Endothelial cell of umbilical vein (primary cell): ENCODE data around the gene ZRANB2. TPM values are rescaled to one million over a fixed set of nuclear protein-coding genes. Genes with fewer than 3 reads are reported as not detected.

Experiments used
- BruUV-seq: library from RNA; stranded (reverse); fragments of 400-500 nt; replicated peaks from 2 replicates; lab custom pipeline; 2021; lab: Mats Ljungman, UMichigan
- CTCF ChIA-PET: fragments of 300-600, 350-600 bp; sonication (Branson Sonifier 250); formaldehyde crosslinking; loops from one replicate; lab custom pipeline; 2021; ENCODE audit warnings: antibody characterized with exemption, inconsistent platforms; lab: Charles Lee
- POLR2A ChIA-PET: fragments of 300-600, 350-600 bp; sonication (Branson Sonifier 250); formaldehyde crosslinking; loops from one replicate; lab custom pipeline; 2021; ENCODE audit warnings: antibody characterized with exemption, inconsistent platforms; lab: Charles Lee
- DNase-seq: peaks from one replicate; pipeline ENCODE4 v3.0.0-alpha.2; 2011; ENCODE audit warnings: low read depth, low spot score
- FAIRE-seq: peaks from 2 replicates; lab custom pipeline; 2011; peaks lifted over from hg19 to GRCh38; lab: Jason Lieb, UNC
- H2AFZ ChIP-seq: 2 replicates; pipeline ENCODE4 v1.6.0; 2012; ENCODE audit warnings: low read depth, low read length, control low read depth, inconsistent platforms
- H3K27ac ChIP-seq: 2 replicates; pipeline ENCODE4 v1.5.1; 2011; ENCODE audit warnings: low read depth, mild to moderate bottlenecking, control low read depth, low read length, moderate library complexity; ENCODE audit not compliant: insufficient read depth
- H3K27me3 ChIP-seq, 2 experiments: 2 replicates each; pipeline versions ENCODE4 v1.6.0 to v1.6.1; 2011; ENCODE audit warnings: low read length in 2 of 2, mixed read lengths in 1 of 2; ENCODE audit not compliant: control insufficient read depth in 2 of 2, insufficient read depth in 2 of 2
- H3K36me3 ChIP-seq, 2 experiments: 2 replicates in 1 of 2; 3 replicates in 1 of 2; pipeline ENCODE4 v1.5.1; 2011; ENCODE audit warnings: low read length in 2 of 2, mild to moderate bottlenecking in 1 of 2, moderate library complexity in 1 of 2; ENCODE audit not compliant: control insufficient read depth in 2 of 2, insufficient read depth in 2 of 2; ENCODE audit errors: extremely low read depth in 1 of 2
- H3K4me1 ChIP-seq: 3 replicates; pipeline ENCODE4 v1.5.1; 2011; ENCODE audit warnings: mild to moderate bottlenecking, low read length; ENCODE audit not compliant: control insufficient read depth, insufficient read depth; ENCODE audit errors: extremely low read depth
- H3K4me2 ChIP-seq: 2 replicates; pipeline ENCODE4 v1.6.1; 2011; ENCODE audit warnings: low read length, control low read depth, mixed read lengths; ENCODE audit not compliant: insufficient read depth
- H3K4me3 ChIP-seq, 3 experiments: fragments of 200-600 bp in 1 of 3; sonication (generic), shearing (Covaris generic) in 1 of 3; replicated peaks in 1 of 3; 2 replicates each; pipeline ENCODE4 v1.5.1; 2011 to 2016; ENCODE audit warnings: control low read depth in 3 of 3, low read length in 3 of 3, mild to moderate bottlenecking in 2 of 3, inconsistent platforms in 1 of 3, low read depth in 1 of 3, moderate library complexity in 1 of 3; ENCODE audit not compliant: insufficient read depth in 1 of 3
- H3K79me2 ChIP-seq: 2 replicates; pipeline ENCODE4 v1.6.0; 2012; ENCODE audit warnings: low read length, inconsistent platforms; ENCODE audit not compliant: control insufficient read depth, insufficient read depth
- H3K9ac ChIP-seq: replicated peaks from 2 replicates; pipeline ENCODE3; 2011; ENCODE audit warnings: low read length, control low read depth; ENCODE audit not compliant: insufficient read depth; ENCODE audit errors: extremely low read depth
- H3K9me1 ChIP-seq: replicated peaks from 3 replicates; pipeline ENCODE4 v1.6.0; 2011; ENCODE audit warnings: mild to moderate bottlenecking, low read length; ENCODE audit not compliant: control insufficient read depth, insufficient read depth; ENCODE audit errors: extremely low read depth
- H3K9me3 ChIP-seq: replicated peaks from 2 replicates; pipeline ENCODE4 v1.5.1; 2012; ENCODE audit warnings: low read length, inconsistent platforms; ENCODE audit not compliant: control insufficient read depth, insufficient read depth
- H4K20me1 ChIP-seq: replicated peaks from 2 replicates; pipeline ENCODE3; 2011; ENCODE audit warnings: mild to moderate bottlenecking, low read length; ENCODE audit not compliant: control insufficient read depth, insufficient read depth; ENCODE audit errors: extremely low read depth
- EZH2 ChIP-seq: IDR thresholded peaks from 2 replicates; pipeline ENCODE4 v1.6.1; 2012; ENCODE audit warnings: borderline replicate concordance, low read depth, mild to moderate bottlenecking, moderate library complexity, low read length, inconsistent platforms; ENCODE audit not compliant: severe bottlenecking
- FOS ChIP-seq: IDR thresholded peaks from 2 replicates; pipeline ENCODE4 v1.6.1; 2011; ENCODE audit warnings: mild to moderate bottlenecking, low read length, moderate library complexity, borderline replicate concordance; ENCODE audit not compliant: insufficient read depth
- GATA2 ChIP-seq: IDR thresholded peaks from 2 replicates; pipeline ENCODE4 v1.7.0; 2011; ENCODE audit warnings: low read depth, mild to moderate bottlenecking, moderate library complexity, mixed read lengths, low read length; ENCODE audit not compliant: insufficient read length, insufficient read depth
- JUN ChIP-seq: IDR thresholded peaks from 2 replicates; pipeline ENCODE4 v1.6.1; 2011; ENCODE audit warnings: borderline replicate concordance, low read depth; ENCODE audit not compliant: insufficient read length, insufficient read depth
- POLR2A ChIP-seq: IDR thresholded peaks from 2 replicates; pipeline ENCODE4 v1.6.1; 2012; ENCODE audit warnings: low read depth, mild to moderate bottlenecking, control low read depth, low read length
- POLR2AphosphoS5 ChIP-seq: IDR thresholded peaks from 2 replicates; pipeline ENCODE4 v1.6.1; 2012; ENCODE audit warnings: low read depth, mild to moderate bottlenecking, control low read depth, low read length, moderate library complexity; ENCODE audit not compliant: insufficient read depth
- dilution Hi-C: fragments of 300-500 bp; cut with MboI; formaldehyde crosslinking; loops from one replicate; pipeline ENCODE4 v1.15.0; 2019; ENCODE audit warnings: low sequenced_read_pairs; ENCODE audit not compliant: extremely low pct_ligation_motif_present
- intact Hi-C: fragments of 100-400 bp; cut with micrococcal nuclease; formaldehyde crosslinking; loops from one replicate; pipeline ENCODE4 v1.10.0; 2022
- polyA plus RNA-seq, 4 experiments: library from polyadenylated mRNA; depleted of rRNA in 3 of 4; stranded (reverse) in 3 of 4; unstranded in 1 of 4; fragments of >200 nt; gene quantifications; 2 replicates each; pipeline versions ENCODE4 v1.2.1 to v1.2.3, GENCODE V29; 2011 to 2012; ENCODE audit warnings: missing spikeins in 1 of 4
- total RNA-seq: library from RNA; stranded (reverse); gene quantifications from 2 replicates; pipeline ENCODE4 v1.2.3, GENCODE V29; 2021
- TF ChIP-seq, protein P1 (sequence below): IDR thresholded peaks from 2 replicates; pipeline ENCODE4 v1.6.1; 2011; ENCODE audit not compliant: insufficient read depth, insufficient read length
- TF ChIP-seq, protein P2 (sequence below), 2 donors: IDR thresholded peaks; 1 replicate in 1 of 2; 2 replicates in 1 of 2; pipeline ENCODE4 v1.5.1; 2011; ENCODE audit warnings: low read length in 2 of 2, mild to moderate bottlenecking in 2 of 2, moderate library complexity in 2 of 2, control low read depth in 1 of 2, inconsistent platforms in 1 of 2, low read depth in 1 of 2; ENCODE audit not compliant: insufficient read depth in 1 of 2; ENCODE audit errors: extremely low read depth in 1 of 2

Gene ZRANB2
- total and polyA plus RNA-seq, 2 donors (not counting 3 experiments of a cell fraction or from before 2014, with no cell fraction given): 23.6 to 84.1 TPM

DNA sequence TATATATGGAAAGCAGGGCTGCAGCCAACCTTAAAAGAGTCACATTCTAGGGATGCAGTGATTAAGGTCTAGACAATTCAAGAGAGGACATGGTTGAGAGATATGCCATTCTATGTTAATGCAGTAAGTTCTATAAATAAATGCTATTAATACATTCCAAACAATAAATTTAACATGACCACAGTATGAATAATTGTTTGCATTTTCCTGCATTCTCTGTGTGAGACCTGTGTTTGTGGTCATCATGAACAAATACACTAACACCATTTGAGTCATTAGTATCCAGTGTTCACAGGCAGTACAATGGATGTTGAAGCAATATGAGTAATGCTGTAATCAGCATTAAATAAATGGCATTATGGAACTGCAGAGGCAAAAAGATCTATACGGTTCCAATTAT is 5.5 kb upstream of the ZRANB2 start:
- ChIA-PET CTCF (no interaction called here), POLR2A (no interaction called here)
- DNase-seq (peak; percentile 5), FAIRE-seq (no peak)
- intact Hi-C loops: no loop called here
- Histone ChIP-seq H2AFZ (no peak overlapping the region), H3K9ac (no peak overlapping the region), H3K9me1 (no peaks in the 10 kb centered on the region), H3K4me1 (peaks cover 4% of the 10 kb centered on the region), H3K27me3 (no peaks in the 10 kb centered on the region), H4K20me1 (no peaks in the 10 kb centered on the region), H3K4me2 (no peak overlapping the region), H3K36me3 (no peaks in the 10 kb centered on the region), H3K4me3 (no peak overlapping the region), H3K27ac (no peak overlapping the region), H3K79me2 (no peaks in the 10 kb centered on the region), H3K9me3 (no peaks in the 10 kb centered on the region)
- dilution Hi-C loops: no loop called here
- BruUV-seq: no TSS peak
- TF ChIP-seq EZH2: no peak
- TF ChIP-seq FOS: peak; percentile 64
- TF ChIP-seq POLR2AphosphoS5: no peak
- TF ChIP-seq, protein P1, sequence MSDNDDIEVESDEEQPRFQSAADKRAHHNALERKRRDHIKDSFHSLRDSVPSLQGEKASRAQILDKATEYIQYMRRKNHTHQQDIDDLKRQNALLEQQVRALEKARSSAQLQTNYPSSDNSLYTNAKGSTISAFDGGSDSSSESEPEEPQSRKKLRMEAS: no peak
- TF ChIP-seq GATA2: peak; percentile 13

DNA sequence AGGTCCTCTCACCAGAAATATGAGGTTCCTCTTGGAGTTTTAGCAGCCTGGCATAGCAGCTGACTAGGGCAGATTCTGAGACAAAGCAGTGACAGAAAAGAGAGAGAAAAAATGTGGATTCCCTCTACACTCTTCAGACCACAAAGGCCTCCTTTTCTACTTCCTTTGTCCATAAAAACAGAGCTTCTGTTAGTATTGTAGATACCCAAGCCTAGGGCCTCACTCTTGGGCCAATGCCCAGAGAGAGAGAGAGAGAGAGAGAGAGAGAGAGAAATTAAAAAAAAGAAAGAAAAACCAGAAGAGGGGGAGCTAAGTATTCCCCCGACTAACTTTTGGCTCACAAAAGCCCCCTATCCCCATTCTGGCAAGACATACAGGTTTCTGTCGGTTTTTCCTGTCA is 2.4 kb upstream of the ZRANB2 start:
- DNase-seq (no peak), FAIRE-seq (no peak)
- H3K4me3 ChIP-seq: no peak overlapping the region
- H3K9me3 ChIP-seq: no peaks in the 10 kb centered on the region
- H3K4me2 ChIP-seq: no peak overlapping the region
- no peaks in the 10 kb centered on the region for H3K27me3 ChIP-seq
- no peaks in the 10 kb centered on the region for H3K9me1 ChIP-seq
- POLR2A ChIA-PET: no interaction called here
- CTCF ChIA-PET: no interaction called here
- dilution Hi-C loops (no loop called here), intact Hi-C loops (no loop called here)
- BruUV-seq: no TSS peak
- no peak overlapping the region for H2AFZ ChIP-seq
- H3K9ac ChIP-seq: no peak overlapping the region
- no peak overlapping the region for H3K27ac ChIP-seq
- no peaks in the 10 kb centered on the region for H3K36me3 ChIP-seq
- H3K4me1 ChIP-seq: peaks cover 18% of the 10 kb centered on the region
- H4K20me1 ChIP-seq: no peaks in the 10 kb centered on the region
- H3K79me2 ChIP-seq: peaks cover 26% of the 10 kb centered on the region
- no peak for TF ChIP-seq GATA2
- TF ChIP-seq, protein P2, sequence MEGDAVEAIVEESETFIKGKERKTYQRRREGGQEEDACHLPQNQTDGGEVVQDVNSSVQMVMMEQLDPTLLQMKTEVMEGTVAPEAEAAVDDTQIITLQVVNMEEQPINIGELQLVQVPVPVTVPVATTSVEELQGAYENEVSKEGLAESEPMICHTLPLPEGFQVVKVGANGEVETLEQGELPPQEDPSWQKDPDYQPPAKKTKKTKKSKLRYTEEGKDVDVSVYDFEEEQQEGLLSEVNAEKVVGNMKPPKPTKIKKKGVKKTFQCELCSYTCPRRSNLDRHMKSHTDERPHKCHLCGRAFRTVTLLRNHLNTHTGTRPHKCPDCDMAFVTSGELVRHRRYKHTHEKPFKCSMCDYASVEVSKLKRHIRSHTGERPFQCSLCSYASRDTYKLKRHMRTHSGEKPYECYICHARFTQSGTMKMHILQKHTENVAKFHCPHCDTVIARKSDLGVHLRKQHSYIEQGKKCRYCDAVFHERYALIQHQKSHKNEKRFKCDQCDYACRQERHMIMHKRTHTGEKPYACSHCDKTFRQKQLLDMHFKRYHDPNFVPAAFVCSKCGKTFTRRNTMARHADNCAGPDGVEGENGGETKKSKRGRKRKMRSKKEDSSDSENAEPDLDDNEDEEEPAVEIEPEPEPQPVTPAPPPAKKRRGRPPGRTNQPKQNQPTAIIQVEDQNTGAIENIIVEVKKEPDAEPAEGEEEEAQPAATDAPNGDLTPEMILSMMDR (IDR thresholded peaks at IDR 0.05; ENCODE audit: extremely low read depth in 1 of 2, insufficient read depth in 1 of 2, low read depth in 1 of 2, low read length in 2 of 2): no peak
- no peak for TF ChIP-seq JUN
- TF ChIP-seq EZH2: no peak
- TF ChIP-seq POLR2A: no peak
